GM21447 (cell line): ENCODE data around the gene FEN1.

ENCODE experiments used
- ATAC-seq: cut with Tn5 transposase; IDR thresholded peaks from one replicate; pipeline ENCODE4 v1.9.1; 2021; ENCODE audit not compliant: unreplicated experiment

FEN1 gene

DNA sequence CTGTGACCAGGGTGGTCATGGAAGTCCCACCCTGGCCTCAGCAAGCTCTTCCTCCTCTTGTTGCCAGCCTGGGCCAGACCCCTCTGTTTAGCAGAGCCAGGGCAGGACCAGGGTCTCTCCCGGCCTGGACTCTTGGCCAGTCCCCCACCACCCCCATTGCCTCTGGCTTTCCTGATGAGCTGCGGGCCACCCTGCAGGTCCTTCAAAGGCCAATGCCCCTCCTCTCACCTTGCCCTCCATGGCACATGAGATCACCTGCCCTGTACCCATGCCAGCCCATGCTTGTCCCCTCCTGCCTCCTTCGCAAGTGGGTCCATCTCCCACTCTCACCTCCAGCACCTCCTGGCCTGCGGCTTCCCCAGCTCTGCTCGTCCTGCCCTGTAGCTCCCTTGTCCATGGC, 45.8 kb downstream of the FEN1 start:
- ATAC-seq, result no peak

DNA sequence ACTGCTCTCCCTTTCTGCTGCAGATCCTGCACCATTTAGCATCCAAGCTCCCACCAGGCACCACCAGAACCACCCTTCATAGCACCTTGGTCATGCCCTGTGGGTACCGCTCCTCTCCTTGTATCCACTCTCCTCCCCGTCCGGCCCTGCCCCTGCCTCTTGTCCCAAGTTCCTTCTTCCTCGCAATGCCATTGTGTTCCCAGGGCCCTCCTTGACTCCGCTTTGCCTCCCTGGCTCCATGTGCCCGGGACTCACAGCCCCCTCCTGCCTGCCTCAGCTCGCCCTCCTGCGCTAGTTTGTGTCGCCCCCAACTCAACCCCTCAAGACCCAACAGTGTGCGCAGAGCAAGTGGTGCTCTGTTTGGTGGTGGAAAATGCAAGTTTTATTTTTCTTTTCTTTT, 46.2 kb downstream of the FEN1 start:
- ATAC-seq, result no peak

GRCh38 chr11:61839742-61840141, 47.0 kb downstream of the FEN1 start:
- no peak for ATAC-seq

DNA sequence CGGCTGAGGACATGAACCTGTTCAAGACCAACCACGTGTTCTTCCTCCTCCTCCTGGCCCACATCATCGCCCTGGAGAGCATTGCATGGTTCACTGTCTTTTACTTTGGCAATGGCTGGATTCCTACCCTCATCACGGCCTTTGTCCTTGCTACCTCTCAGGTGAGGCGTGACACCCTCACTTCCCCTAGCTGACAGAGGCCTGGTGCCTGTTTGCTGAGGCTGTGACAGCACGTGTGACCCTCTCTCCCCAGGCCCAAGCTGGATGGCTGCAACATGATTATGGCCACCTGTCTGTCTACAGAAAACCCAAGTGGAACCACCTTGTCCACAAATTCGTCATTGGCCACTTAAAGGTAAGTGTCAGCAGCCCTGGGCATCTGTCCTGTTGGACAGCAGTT, 47.7 kb downstream of the FEN1 start:
- ATAC-seq, result no peak

GRCh38 chr11:61841636-61842527, 49.2 kb downstream of the FEN1 start:
- no peak for ATAC-seq

- no peak for ATAC-seq
Measured at GRCh38 chr11:61842528-61842820, 49.8 kb downstream of the FEN1 start.

- ATAC-seq, result no peak
Measured at GRCh38 chr11:61844909-61845565, 52.3 kb downstream of the FEN1 start.

DNA sequence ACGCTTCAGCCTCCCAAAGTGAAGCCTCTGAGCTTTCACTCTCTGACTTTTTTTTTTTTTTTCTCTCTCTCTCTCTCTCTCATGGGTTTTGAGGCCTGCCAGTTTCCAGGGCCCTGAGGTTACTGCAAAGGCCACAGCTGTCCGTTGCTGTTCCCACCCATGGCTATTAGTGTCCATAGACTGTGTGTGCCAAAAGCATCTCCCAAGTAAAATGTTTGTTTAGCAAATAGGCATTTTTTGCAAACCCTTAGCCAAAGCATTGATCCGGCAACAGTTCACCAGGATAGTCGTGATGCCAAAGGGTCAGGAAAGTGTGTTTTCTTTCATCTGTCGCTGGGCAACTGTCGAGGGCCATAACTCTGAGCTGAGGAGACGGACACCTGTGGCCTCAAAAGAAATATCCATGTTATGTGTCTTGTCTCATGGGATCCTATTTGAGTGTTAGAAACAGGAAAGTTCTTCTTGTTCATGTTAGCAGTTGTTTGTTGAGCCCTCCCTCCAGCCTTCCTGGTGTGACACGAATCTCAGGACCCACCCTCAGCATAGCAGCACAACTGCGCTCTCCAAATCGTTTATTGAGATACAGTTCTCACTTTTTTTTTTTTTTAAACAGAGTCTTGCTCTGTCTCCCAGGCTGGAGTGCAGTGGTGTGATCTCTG, 53.8 kb downstream of the FEN1 start:
- ATAC-seq, result no peak
